Central memory CD8-positive, alpha-beta T cell (primary cell): ENCODE measurements around the gene PDE4B.
"Not testable (repeated sequence)": the region's sequence is repeated elsewhere in the genome, so short reads cannot be mapped to it uniquely, and the experiment has no call there.

Experiments used
- ATAC-seq: fragments of 150-1000 bp; cut with Tn5 transposase; replicated peaks from 2 replicates; pipeline ENCODE4 v1.10.0; 2022; ENCODE audit warnings: mild to moderate bottlenecking, moderate FRiP score, moderate number of reproducible peaks; ENCODE audit not compliant: poor library complexity, severe bottlenecking; ENCODE audit errors: extremely low read depth
- DNase-seq, 2 donors: peaks; one replicate each; pipeline ENCODE4 v3.0.0; 2021; ENCODE audit warnings: low spot score in 2 of 2
- H3K27ac Mint-ChIP-seq: one replicate; pipeline ENCODE4 v1.8.0; 2022; ENCODE audit warnings: low read depth, mild to moderate bottlenecking, moderate library complexity, mixed read lengths
- H3K27me3 Mint-ChIP-seq: one replicate; pipeline ENCODE4 v1.8.0; 2022; ENCODE audit warnings: mixed read lengths
- H3K36me3 Mint-ChIP-seq: one replicate; pipeline ENCODE4 v1.8.0; 2022; ENCODE audit warnings: mild to moderate bottlenecking, moderate library complexity, mixed read lengths; ENCODE audit not compliant: insufficient read depth
- H3K4me1 Mint-ChIP-seq: one replicate; pipeline ENCODE4 v1.8.0; 2022; ENCODE audit warnings: mixed read lengths
- H3K4me3 Mint-ChIP-seq: one replicate; pipeline ENCODE4 v1.8.0; 2022; ENCODE audit warnings: mild to moderate bottlenecking, moderate library complexity, mixed read lengths
- H3K9me3 Mint-ChIP-seq: one replicate; pipeline ENCODE4 v1.8.0; 2022; ENCODE audit warnings: mixed read lengths

PDE4B gene

DNA sequence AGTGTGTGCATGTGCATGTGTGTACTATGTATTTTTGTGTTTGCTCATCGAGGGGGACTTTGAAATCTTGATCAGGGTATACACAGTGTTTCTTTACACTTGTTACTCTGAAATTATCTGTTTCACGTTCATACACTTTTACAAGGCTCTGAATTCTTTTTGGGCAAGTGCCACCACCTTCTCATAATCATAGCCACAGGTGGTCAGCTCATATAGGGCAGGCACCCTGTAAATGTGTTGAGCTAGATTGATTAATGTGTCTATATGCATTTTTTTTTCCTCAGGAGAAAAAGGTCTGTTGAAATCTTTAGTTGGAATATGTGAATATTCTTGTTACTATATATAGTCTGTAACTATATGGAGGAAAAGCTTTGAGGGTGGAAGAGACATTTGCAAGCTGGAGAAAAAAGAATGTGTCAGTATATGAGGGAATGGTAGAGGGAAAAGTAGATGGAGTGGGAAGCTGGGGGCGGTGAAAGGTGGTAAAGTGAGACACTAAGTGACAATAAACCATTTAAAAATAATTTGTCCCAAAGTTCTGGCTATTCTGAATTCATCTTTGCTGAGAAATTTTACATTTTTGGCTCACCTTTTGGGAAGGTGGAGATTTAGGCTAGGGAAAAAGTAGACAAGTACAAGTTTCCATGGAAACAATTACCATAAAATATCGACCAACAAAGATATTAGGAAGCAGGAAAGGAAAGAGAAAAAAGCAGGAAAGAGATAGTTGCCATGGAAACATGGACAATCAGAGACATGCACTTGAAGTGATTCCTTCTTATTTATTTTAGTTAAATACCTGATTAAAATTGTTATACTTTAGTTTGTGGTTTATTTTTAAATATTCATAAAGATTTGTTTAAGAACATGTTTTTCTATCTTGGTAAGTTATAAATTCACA, 277.5 kb downstream of the PDE4B start:
- no peaks in the 10 kb centered on the region for H3K36me3 Mint-ChIP-seq
- H3K27me3 Mint-ChIP-seq = peaks cover 62% of the 10 kb centered on the region
- DNase-seq (no peak), ATAC-seq (no peak)
- no peaks in the 10 kb centered on the region for H3K4me1 Mint-ChIP-seq
- no peak overlapping the region for H3K4me3 Mint-ChIP-seq
- H3K9me3 Mint-ChIP-seq = no peaks in the 10 kb centered on the region
- no peak overlapping the region for H3K27ac Mint-ChIP-seq

DNA sequence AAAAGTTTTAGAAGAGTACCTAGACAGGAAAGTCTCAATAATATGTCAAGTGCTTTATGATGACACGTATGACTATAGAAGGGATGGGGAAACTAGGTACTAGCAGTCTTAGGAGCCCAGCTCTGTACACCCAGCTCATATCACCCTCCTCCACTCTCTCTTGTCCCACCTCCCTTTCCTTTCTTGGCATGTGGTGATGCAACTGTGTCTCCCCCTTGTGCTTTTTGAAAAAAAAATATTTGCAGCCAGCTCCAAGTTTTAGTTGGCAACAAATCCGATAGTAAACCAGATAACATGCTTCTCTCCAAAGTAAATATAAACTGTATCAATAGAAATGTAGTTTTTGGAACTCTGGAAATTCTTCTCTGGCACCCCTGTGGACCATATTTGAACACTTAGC, 280.7 kb downstream of the PDE4B start:
- H3K4me1 Mint-ChIP-seq = no peaks in the 10 kb centered on the region
- no peak for DNase-seq
- H3K4me3 Mint-ChIP-seq = no peak overlapping the region
- H3K27me3 Mint-ChIP-seq = peaks cover 58% of the 10 kb centered on the region
- H3K36me3 Mint-ChIP-seq = no peaks in the 10 kb centered on the region
- no peak for ATAC-seq
- no peak overlapping the region for H3K27ac Mint-ChIP-seq
- H3K9me3 Mint-ChIP-seq = no peaks in the 10 kb centered on the region

DNA sequence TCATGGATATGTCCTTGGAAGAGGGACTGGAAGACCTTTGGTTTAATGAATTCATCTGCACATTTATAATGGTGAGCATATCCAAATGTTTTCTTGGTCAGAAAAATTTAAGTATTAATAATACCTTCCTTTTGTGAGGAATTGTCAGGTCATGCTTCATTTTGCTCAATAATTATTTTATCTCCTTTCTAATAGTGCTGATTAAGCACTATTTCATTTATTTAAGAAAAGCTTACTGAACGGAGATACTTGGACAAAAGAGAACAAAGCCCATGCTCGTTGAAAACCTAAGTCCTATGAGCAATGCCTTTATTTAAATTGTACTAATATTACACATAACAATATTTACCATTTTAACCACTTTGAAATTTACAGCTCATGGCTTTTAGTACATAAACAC, 281.5 kb downstream of the PDE4B start:
- no peak for DNase-seq
- no peaks in the 10 kb centered on the region for H3K4me1 Mint-ChIP-seq
- no peak overlapping the region for H3K4me3 Mint-ChIP-seq
- ATAC-seq = no peak
- peaks cover 61% of the 10 kb centered on the region for H3K27me3 Mint-ChIP-seq
- no peaks in the 10 kb centered on the region for H3K36me3 Mint-ChIP-seq
- no peak overlapping the region for H3K27ac Mint-ChIP-seq
- no peaks in the 10 kb centered on the region for H3K9me3 Mint-ChIP-seq

DNA sequence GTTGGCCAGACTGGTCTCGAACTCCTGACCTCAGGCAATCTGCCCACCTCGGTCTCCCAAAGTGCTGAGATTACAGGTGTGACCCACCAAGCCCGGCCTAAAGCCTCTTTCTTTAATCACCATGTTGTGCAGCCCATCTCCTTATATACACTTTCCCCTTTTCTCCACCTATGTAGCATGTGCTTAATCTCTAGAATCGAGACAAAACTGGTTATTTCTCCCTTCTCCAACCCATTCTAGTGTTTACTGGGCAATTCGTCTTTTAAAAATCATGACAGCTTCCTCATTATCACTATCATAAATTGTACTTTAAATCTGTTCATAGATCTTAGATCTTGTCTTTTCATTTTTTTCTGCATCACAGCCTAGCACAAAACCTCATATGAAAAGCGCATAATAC, 285.7 kb downstream of the PDE4B start:
- Mint-ChIP-seq H3K27me3 (peaks cover 57% of the 10 kb centered on the region), H3K4me1 (no peaks in the 10 kb centered on the region), H3K9me3 (no peaks in the 10 kb centered on the region), H3K4me3 (no peak overlapping the region), H3K27ac (no peak overlapping the region), H3K36me3 (no peaks in the 10 kb centered on the region)
- ATAC-seq (no peak), DNase-seq (no peak)

DNA sequence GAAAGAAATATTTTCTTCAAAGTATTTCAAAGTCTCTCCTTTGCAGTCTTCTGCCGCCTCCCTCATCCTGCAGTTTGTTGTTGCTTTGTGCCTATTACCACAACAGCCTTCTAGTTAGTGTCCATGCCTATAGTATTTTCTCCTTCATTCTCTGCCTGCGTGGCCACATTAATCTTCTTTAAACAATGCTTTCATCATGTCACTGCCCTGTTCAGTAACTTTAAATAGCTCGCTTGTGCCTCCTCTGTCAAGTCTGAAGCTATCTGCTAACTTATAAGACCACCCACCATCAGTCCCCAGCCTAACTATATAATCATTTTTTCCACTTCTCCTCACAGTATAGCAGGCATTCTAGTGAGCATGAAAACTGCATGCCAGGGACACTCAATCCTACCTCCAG, 290.3 kb downstream of the PDE4B start:
- Mint-ChIP-seq H3K4me3 (no peak overlapping the region), H3K27me3 (peaks cover 88% of the 10 kb centered on the region), H3K9me3 (no peaks in the 10 kb centered on the region), H3K27ac (no peak overlapping the region), H3K36me3 (no peaks in the 10 kb centered on the region), H3K4me1 (no peaks in the 10 kb centered on the region)
- DNase-seq = no peak
- ATAC-seq = no peak

DNA sequence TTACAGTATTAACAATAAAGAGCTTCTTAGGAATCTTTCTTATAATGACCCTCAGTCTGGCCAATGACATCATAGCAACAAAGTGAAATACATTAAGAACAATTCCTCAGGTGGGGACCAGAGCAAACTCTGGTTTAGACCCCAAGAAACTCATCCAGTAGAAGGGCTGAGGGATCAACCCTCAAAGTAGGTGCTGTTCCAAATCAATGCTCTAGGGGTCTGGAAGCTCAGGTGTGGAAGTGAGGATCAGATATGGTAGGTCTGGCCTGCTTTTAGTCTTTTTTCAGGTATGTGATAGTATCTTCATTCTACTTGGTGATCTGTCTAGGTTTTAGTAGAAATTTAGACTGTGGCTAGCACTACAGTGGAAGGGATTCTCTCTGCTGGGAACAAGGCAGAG, 291.7 kb downstream of the PDE4B start:
- ATAC-seq (no peak), DNase-seq (no peak)
- Mint-ChIP-seq H3K27me3 (peaks cover 73% of the 10 kb centered on the region), H3K4me3 (no peak overlapping the region), H3K9me3 (no peaks in the 10 kb centered on the region), H3K27ac (no peak overlapping the region), H3K36me3 (no peaks in the 10 kb centered on the region), H3K4me1 (no peaks in the 10 kb centered on the region)

DNA sequence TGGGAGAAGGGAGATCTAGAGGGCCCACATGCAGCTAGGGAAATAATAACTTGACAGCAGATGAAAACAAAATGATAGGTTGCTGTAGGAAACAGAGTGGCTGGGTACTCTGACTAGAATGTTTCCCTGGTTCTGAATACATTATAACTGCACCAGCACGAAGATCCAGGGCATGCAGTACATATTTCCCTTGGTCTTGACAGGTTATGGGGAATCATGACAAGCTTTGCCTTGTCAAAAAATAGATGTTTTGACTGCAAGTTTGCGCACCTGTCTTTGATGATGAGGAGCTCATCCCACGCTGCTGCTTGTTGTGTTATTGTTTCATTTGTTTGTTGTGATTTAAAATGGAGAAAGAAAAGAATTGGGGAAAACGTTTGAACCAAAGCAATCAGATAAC, 292.9 kb downstream of the PDE4B start:
- Mint-ChIP-seq H3K4me3 (no peak overlapping the region), H3K4me1 (no peaks in the 10 kb centered on the region), H3K36me3 (no peaks in the 10 kb centered on the region), H3K27ac (no peak overlapping the region), H3K9me3 (no peaks in the 10 kb centered on the region), H3K27me3 (peaks cover 68% of the 10 kb centered on the region)
- ATAC-seq (no peak), DNase-seq (no peak)

DNA sequence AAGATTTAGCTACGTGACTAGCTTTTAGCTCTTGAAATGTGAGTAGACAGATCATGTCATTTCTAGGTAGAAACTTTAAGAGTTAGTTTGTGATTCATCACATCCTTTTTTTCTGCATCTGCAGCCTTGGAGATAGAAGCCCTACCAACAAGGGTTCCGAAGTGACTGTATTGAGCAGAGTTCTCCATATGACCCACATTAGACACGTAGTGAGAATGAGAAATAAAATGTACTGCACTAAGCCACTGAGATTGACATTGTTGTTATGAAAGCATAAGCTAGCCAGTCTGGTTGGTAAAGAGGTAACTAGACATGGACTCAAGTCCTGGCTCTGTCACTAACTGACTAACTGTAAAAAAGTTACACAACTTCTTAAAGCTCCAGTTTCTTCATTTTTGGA, 296.1 kb downstream of the PDE4B start:
- Mint-ChIP-seq H3K4me1 (no peaks in the 10 kb centered on the region), H3K27ac (no peak overlapping the region), H3K36me3 (no peaks in the 10 kb centered on the region), H3K9me3 (no peaks in the 10 kb centered on the region), H3K4me3 (no peak overlapping the region), H3K27me3 (peaks cover 42% of the 10 kb centered on the region)
- DNase-seq (no peak), ATAC-seq (no peak)

DNA sequence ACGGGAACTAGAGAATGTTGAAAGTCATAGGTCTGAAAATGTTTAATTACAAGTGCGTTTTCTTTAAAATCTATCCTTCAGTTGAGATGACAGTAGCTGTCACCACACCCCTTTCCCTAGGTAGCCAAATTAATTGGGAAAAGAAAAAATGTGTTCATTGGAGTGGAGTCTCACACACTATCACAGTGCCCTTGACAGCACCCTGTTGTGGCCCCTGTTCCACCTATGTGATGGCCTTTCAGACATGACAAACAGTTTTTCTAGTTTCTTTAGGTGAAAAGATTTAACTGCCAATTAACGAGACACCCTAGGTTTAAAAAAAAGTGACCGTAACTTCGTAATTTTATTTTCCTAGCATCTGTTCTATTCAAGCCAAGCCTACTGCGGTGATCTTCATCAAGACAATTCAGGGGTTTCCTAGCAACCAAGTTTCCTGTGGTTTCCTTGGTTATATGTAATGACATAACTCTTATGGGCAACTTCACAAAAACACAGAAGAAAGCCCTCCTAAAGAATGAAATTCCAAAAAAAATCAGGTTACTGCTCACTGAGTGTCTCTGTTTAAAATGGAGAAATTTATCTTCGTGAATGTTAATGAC, 298.3 kb downstream of the PDE4B start:
- Mint-ChIP-seq H3K9me3 (no peaks in the 10 kb centered on the region), H3K4me1 (no peaks in the 10 kb centered on the region), H3K27ac (no peak overlapping the region), H3K27me3 (peaks cover 20% of the 10 kb centered on the region), H3K36me3 (no peaks in the 10 kb centered on the region), H3K4me3 (no peak overlapping the region)
- DNase-seq (no peak), ATAC-seq (no peak)

DNA sequence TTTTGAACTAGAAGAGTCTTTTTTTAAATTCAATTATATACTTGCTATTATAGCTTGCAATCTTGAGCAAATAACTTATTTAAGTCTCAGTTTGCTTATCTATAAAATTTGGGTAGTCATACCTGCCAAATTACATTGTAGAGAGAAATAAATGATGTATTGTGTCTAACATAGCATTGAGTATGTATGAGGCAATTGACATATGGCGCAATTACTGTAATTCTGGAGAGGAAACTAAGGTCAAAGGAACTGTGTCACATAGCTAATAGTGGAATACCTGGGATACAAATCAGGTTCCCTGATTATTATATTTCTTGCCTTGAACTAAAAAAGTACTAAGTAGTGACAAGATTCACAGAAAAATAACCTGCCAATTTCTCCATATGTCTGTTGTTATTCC, 302.5 kb downstream of the PDE4B start:
- Mint-ChIP-seq H3K4me1 (no peaks in the 10 kb centered on the region), H3K36me3 (no peaks in the 10 kb centered on the region), H3K9me3 (peaks cover 6% of the 10 kb centered on the region), H3K27me3 (peaks cover 15% of the 10 kb centered on the region), H3K4me3 (no peak overlapping the region), H3K27ac (no peak overlapping the region)
- DNase-seq = no peak
- no peak for ATAC-seq

DNA sequence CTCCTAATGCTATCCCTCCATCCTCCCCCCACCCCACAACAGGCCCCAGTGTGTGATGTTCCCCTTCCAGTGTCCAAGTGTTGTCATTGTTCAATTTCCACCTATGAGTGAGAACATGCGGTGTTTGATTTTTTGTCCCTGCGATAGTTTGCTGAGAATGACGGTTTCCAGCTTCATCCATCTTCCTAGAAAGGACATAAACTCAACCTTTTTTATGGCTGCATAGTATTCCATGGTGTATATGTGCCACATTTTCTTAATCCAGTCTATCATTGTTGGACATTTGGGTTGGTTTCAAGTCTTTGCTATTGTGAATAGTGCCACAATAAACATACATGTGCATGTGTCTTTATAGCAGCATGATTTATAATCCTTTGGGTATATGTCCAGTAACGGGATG, 308.3 kb downstream of the PDE4B start:
- not testable (repeated sequence) for H3K4me3 Mint-ChIP-seq, H3K9me3 Mint-ChIP-seq, H3K36me3 Mint-ChIP-seq

DNA sequence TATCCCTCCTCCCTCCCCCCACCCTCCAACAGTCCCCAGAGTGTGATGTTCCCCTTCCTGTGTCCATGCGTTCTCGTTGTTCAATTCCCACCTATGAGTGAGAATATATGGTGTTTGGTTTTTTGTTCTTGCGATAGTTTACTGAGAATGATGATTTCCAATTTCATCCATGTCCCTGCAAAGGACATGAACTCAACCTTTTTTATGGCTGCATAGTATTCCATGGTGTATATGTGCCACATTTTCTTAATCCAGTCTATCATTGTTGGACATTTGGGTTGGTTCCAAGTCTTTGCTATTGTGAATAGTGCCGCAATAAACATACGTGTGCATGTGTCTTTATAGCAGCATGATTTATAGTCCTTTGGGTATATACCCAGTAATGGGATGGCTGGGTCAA, 311.4 kb downstream of the PDE4B start:
- not testable (repeated sequence) for H3K4me1 Mint-ChIP-seq, ATAC-seq, DNase-seq, H3K9me3 Mint-ChIP-seq, H3K27ac Mint-ChIP-seq, H3K4me3 Mint-ChIP-seq, H3K36me3 Mint-ChIP-seq
- H3K27me3 Mint-ChIP-seq = peaks cover 34% of the 10 kb centered on the region

More for the DNA sequence above, 308.3 kb downstream of the PDE4B start:
- not testable (repeated sequence) for DNase-seq, ATAC-seq, H3K4me1 Mint-ChIP-seq, H3K27ac Mint-ChIP-seq
- H3K27me3 Mint-ChIP-seq = peaks cover 16% of the 10 kb centered on the region

DNA sequence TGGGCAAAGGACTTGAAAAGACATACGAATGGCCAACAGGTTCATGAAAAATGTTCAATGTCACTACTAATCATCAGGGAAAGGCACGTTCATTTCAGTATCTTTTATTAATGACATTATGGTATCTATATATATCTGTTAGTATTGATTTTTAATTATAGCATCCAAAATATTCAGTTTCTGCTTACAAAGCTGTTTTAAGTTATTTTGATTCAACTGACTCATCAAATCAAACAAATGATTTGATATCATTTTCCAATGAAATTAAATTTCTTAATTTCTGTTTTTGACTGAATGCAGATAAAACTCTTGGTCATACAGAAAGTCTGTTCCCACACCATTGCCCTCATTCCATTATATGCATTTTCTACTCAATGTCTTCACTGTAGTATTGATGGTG, 315.9 kb downstream of the PDE4B start:
- ATAC-seq = no peak
- Mint-ChIP-seq H3K4me3 (no peak overlapping the region), H3K9me3 (no peaks in the 10 kb centered on the region), H3K27me3 (peaks cover 43% of the 10 kb centered on the region), H3K4me1 (no peaks in the 10 kb centered on the region), H3K36me3 (no peaks in the 10 kb centered on the region), H3K27ac (no peak overlapping the region)
- no peak for DNase-seq
